Measurements from ENCODE around the gene FARP2. TPM values are rescaled to one million over a fixed set of nuclear protein-coding genes. Genes with fewer than 3 reads are reported as not detected.
"Not testable (repeated sequence)": the region's sequence is repeated elsewhere in the genome, so short reads cannot be mapped to it uniquely, and the experiment has no call there.

Gene FARP2
- total RNA-seq, 1 donor from 2014 or later: 28.5 TPM

GRCh38 chr2:241519669-241520068 lies 163.6 kb downstream of the FARP2 start:
- no peak for DNase-seq (ENCODE audit: extremely low read depth, low read depth, low spot score)

DNA sequence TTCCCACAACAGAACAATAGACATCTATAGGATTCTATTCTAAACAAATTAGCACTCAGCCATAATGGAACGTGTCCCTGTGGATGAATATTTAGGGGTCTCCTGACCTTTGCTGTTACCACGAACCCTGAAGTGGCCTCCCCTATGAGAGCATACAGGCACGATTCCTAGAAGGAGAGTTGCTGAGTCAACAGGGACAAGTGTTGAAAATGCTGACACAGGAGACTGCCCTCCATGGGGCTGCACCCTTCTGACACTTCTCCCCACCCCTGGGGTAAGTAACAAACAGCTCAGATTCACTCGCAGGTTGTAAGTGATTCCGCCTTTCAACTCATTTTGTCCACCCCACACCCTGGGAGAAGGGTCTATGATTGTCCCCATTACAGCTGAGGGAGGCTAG lies 166.4 kb downstream of the FARP2 start:
- no peak for DNase-seq (ENCODE audit: extremely low read depth, low read depth, low spot score)

DNA sequence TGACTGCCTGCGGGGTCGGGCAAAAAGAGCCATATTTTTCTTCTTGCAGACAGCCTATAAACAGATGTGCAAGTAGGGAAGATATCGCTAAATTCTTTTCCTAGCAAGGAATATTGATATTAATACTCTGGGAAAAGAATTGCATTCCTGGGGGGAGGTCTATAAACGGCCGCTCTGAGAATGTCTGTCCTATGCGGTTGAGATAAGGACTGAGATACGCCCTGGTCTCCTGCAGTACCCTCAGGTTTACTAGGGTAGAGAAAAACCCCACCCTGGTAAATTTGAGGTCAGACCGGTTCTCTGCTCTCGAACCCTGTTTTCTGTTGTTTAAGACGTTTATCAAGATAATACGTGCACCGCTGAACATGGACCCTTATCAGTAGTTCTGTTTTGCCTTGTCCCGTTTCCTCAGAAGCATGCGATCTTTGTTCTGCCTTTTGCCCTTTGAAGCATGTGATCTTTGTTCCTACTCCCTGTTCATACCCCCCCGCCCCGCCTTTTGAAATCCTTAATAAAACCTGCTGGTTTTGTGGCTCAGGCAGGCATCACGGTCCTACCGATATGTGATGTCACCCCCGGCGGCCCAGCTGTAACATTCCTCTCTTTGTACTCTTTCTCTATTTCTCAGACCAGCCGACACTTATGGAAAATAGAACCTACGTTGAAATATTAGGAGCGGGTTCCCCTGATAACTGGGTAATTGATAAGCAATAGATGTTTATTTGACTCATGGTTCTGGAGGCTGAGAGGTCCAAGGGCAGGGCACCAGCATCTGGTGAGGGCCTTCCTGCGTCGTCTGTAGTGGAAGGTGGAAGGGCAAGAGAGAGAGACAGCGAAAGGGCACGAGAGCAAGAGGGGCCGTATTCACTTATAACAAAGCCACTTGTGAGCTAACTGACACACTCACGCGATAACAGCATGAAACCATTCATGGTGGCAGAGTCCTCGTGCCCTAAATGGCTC lies 170.0 kb downstream of the FARP2 start:
- not testable (repeated sequence) for DNase-seq (ENCODE audit: extremely low read depth, low read depth, low spot score)

DNA sequence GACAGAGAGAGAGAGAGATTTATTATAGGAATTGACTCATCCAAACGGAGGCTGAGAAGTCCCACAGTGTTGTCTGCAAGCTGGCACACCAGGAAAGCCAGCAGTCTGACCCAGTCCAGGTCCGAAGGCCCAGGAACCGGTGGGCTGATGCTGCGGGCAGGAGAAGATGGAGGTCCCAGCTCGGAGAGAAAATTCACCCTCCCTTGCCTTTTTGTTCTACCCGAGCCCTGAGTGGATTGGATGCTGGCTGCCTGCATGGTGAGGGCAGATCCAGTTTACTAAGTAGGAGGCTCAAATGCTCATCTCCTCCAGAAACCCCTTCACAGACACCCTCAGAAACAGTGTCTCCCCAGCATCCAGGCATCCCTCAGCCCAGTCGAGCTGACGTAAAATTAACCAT lies 174.5 kb downstream of the FARP2 start:
- no peak for DNase-seq (ENCODE audit: extremely low read depth, low read depth, low spot score)

- no peak for DNase-seq (ENCODE audit: extremely low read depth, low read depth, low spot score)
These were observed 175.2 kb downstream of the FARP2 start for GRCh38 chr2:241531161-241531722.

GRCh38 chr2:241532168-241532567 lies 176.1 kb downstream of the FARP2 start:
- DNase-seq (ENCODE audit: extremely low read depth, low read depth, low spot score): no peak

- no peak for DNase-seq (ENCODE audit: extremely low read depth, low read depth, low spot score)
These were observed 176.9 kb downstream of the FARP2 start for GRCh38 chr2:241532733-241533601.

- no peak for DNase-seq (ENCODE audit: extremely low read depth, low read depth, low spot score)
These were observed 178.2 kb downstream of the FARP2 start for GRCh38 chr2:241534293-241534692.

DNA sequence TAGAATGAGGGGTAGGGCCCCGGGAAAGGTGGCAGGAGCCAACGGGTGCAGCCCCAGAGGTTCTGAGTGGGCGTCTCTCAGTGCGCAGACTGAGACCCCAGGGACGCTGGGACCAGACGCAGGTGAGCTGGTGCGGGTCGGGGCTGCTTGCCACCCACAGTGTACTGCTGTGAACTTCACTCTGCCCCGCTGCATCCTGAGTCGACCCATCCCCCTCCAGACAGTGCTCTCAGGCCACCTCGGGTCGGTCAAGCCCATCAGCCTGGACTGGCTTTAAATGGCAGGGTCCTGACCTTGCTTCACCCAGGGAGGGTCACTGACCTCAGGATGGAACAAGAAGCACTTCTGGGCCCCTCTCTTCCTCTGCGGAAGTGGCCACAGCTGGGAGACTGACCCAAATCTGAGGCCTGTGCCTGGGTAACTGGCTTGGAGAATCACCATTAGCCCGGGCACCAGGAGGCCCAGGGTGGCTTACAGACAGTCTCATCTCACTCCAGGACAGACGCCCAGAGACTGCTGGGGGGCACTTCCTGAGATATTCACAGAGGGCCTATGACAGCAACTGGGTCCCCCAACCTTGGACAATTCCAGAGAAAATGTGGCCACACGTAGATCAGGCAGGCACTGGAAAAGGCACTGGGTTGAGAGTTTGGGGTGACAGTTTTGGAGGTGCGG lies 178.8 kb downstream of the FARP2 start:
- DNase-seq (ENCODE audit: extremely low read depth, low read depth, low spot score): no peak

DNA sequence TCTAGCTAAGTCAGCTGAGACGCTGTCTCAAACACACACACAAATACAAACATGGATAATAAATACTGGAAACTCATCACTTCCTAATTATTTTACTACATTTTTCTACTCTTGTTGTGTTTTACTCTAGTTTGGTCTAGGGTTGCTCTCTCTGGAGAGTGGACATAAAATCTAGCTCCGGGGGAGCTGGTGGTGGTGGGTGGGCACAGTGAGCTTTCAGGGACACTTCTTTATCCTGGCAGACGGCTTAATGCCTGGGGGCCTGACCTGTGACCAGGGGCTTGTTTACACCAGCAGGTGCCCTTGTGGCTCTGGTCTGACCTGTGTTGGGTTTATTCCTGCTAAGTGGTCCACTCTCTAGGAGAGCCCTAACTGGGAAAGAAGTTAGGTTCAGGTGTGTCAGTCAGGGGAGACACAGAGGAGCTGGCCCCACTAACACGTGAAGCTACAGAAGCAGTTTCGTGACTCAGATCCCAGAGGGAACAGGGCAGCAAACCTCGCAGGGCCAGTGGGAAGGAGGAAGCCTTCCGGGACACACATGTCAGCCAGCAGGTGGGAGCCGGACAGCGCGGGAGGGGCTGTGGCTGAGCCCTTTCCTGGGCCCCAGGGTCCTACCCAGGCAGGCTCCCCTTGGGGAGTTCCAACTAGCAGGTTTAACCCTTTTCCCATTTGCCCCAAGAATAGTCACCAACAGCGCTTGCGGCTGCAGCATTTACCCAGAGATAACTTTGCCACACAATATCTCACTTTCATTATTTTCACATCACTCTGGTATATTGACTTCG lies 180.0 kb downstream of the FARP2 start:
- DNase-seq (ENCODE audit: extremely low read depth, low read depth, low spot score): no peak

DNA sequence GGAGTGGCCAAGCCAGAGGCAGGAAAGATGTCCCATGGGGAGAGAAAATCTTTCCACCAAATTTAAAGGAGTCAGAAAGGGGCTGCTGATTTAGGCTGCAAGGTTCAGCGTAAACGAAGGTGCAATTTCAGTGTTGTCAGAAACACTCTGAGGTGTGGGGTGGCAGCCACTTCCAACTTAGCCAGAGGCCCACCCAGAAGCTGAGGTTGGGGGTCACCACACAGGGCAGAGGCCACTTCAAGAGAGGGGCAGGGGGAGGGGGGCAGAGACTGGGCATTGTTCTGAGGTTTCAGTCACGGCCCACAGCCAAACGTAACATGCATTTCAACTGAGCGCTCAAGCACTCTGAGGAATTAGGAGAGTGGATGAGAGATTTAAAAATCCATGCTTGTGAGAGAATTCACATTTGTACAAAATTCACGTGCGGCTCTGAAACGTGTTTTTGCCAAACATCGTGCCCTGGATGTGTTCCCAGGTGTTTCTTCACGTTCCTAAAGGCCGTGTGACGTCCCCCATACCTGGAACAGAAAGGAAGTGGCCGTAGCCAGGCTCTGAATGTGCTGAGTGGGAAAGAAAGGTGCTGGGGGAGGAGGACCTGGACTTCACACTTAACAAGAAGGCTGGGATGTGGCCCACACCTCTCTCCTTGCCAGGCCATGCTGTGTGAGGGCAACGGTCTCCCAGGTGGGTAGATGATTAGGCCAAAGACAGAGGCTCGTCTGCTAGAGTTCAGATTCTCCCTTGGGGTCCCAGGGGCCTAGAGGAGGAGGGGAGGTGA lies 182.9 kb downstream of the FARP2 start:
- DNase-seq (ENCODE audit: extremely low read depth, low read depth, low spot score): no peak

DNA sequence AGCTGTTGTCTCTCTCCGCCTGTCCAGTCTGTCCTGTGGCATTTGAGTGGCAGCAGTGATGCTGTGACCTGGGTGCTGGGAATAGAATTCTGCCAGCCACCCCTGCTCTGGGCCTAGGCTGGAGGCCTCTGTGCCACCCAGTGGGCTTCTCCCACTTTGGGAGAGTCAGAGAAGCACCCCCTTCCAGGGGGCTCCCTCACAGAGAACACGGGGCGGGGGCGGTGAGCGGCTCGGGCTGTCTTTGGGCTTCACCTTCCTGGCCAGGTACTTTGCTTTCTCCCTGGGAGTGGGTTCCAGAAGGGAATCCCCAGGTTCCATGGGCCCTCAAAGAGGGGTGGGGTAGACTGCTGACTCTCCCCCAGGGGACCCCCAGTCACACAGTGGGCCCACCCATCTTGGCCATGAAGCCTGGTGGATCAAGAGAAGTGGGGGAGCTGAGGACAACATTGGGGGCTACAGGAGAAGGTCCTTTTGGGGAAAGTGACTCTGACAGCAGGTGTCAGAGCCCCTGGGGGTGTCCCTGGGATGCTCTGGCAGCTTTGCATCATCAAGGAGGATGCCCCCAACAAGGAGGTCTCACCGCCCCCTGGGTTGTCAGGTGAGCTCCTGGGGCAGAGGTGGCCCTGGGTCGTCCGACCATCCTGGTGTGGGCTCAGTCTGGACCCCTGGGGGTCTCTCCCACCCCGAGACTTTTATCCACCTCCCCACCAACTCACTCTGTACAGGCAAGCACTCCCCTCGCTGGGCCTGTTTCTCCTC lies 183.7 kb downstream of the FARP2 start:
- DNase-seq (ENCODE audit: extremely low read depth, low read depth, low spot score): no peak

GRCh38 chr2:241540401-241540770 lies 184.3 kb downstream of the FARP2 start:
- no peak for DNase-seq (ENCODE audit: extremely low read depth, low read depth, low spot score)

DNA sequence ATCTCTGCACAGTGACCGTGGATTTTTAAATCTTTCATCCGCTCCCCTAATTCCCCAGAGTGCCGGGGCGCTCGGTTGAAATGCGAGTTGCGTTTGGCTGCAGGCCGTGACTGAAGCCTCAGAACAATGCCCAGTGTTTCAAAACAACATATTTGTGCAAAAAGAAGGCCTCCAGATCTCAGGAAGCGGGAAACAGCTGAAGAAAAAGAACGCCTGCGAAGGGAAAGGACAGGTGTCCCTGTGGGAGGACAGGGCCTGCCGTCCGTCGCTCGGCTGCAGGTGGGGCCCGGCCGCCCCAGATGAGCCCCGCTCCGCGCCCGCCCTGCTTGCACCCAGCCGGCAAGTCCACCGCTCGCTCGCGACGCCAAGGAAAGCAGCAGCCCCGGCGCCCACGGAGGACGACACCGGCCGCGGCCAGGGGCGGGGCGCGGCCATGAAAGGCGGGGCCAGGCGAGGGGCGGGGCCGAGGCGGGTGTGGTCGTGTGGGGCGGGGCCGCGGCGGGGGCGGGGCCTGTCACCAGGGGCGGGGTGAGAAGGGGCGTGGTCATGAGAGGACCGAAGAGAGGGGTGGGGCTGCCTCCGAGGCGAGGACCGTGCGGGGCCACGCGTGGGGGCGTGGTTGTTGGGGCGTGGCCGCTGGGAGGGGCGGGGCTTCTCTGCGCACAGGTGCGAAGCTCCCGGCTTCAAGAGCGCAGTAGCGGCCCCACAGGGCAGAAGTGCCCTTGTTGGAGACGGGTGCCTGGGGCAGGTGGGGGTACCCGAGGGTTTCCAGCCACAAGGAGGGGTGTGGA lies 184.9 kb downstream of the FARP2 start:
- DNase-seq (ENCODE audit: extremely low read depth, low read depth, low spot score): no peak

DNA sequence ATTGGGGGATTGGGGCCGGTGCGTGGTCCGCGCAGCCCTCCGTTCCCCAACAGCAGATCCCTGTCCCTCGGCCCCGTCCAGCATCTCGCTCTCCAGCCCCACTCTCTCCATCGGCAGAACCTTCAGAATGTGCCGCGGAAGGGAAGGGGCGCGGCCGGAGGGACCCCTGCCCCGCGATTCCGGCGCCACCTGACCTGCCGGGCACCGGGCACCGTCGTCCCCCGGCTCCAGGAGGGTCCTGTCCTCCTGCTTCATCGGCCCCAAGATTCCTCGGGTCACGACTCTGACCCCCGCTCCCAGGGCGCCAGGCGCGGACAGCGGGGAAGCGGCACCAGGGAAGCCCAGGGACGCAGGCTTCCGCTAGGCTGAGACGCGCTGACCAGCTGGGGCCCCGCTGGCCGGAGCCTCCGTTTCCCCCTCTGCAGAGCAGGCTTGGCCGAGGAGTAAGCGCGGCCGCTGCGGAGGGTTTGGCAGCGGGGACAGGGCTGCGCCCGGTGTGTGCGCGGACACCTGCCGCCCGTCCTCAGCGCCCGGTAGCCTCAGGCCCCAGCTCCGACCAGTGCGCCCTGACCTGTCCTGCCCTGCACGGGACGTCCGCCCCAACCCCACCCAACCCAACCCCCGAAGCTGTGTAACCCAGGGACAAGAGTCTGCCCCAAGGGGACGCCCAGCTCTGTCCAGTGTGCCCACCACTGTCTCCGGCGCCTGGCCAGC lies 185.6 kb downstream of the FARP2 start:
- no peak for DNase-seq (ENCODE audit: extremely low read depth, low read depth, low spot score)

DNA sequence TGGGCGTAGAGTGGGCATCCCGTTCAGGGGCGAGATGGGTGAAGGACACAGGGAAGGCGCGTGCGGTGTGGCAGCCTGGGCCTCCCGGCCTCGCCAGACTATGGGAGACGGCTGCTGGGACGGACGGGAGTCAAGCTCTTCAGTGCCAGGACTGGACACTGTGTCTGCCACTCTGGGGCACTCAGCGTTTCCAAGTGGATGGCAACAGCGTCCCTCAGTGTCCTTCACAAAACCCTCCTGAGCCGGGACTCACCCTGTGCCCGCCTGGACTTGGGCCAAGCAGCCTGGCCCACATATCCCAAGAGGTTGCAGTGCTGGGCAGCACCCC lies 186.2 kb downstream of the FARP2 start:
- no peak for DNase-seq (ENCODE audit: extremely low read depth, low read depth, low spot score)

Data from glomerular endothelial cell (primary cell).